ENCODE data around the gene CD74. TPM values are rescaled to one million over a fixed set of nuclear protein-coding genes. Genes with fewer than 3 reads are reported as not detected.
A peak's percentile ranks its signal among the peaks of the same experiment; 100 is the strongest.

CD74 gene
- polyA plus RNA-seq, 2 of the 4 experiments (the other 2 are of a cell fraction): not detected

- no peak for TF ChIP-seq E2F6 (IDR thresholded peaks at IDR 0.05; ENCODE audit: borderline replicate concordance, low read depth)
- no peak for TF ChIP-seq ZNF302 (CRISPR knock-in tag; IDR thresholded peaks at IDR 0.05)
- TF ChIP-seq NR3C1 (IDR thresholded peaks at IDR 0.05): no peak
- no peak for TF ChIP-seq FOSB (CRISPR knock-in tag; IDR thresholded peaks at IDR 0.05)
- no peak for TF ChIP-seq HES2 (IDR thresholded peaks at IDR 0.05)
- TF ChIP-seq KDM5A (IDR thresholded peaks at IDR 0.05): no peak
Measured at GRCh38 chr5:150447188-150447587, 34.5 kb upstream of the CD74 start (continued).

DNA sequence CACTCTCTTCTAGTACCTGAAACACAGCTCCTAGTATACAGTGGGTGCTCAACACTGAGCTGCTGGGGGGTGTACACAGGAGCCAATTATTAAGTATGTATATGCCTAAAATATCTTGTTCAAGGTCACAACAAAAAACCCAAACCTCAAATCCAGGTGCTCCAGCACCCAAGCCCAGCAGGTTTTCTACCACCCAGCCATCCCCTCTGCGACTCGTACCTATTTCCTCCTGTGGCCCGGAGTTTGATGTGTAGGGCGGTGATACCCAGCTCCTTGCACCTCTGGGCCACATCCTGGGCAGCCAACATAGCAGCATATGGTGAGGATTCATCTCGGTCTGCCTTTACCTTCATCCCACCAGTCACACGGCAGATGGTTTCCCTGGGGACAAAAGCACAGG lies 33.9 kb upstream of the CD74 start:
- DNase-seq (ENCODE audit: low read depth in 1 of 2, low spot score in 1 of 2): no peak
- peaks cover 5% of the 10 kb centered on the region; the same call in 2 of the 3 replicates for H3K9me3 ChIP-seq
- H3K4me3 ChIP-seq: peak overlapping the region; percentile 2; the same call in 1 of the 3 replicates
- H3K4me2 ChIP-seq: peak overlapping the region; percentile 98
- H3K4me1 ChIP-seq: peaks cover 37% of the 10 kb centered on the region
- no peak for ATAC-seq
- ChIA-PET POLR2A (no interaction called here), CTCF (interaction anchor here (1.2 to 1.5 kb wide), 4 partner anchors 11 to 26 kb away, joined by 3 to 5 read pairs (median 3); no protein-coding TSS in a partner anchor)
- 92% methylated on average over 6 of the region's 6 CpGs for WGBS (ENCODE audit: missing lambda C conversion rate)
- peak overlapping the region in 1 of 2 experiments; percentile 1; a peak in 1 of 6 replicates for H3K27ac ChIP-seq
- TF ChIP-seq ZNF302 (CRISPR knock-in tag; IDR thresholded peaks at IDR 0.05) (no peak), JUN (IDR thresholded peaks at IDR 0.05) (0 out of 5 replicates have a peak, but pooled peaks of 1 of the 2 experiments have one; percentile 30)
- no peak for FAIRE-seq

DNA sequence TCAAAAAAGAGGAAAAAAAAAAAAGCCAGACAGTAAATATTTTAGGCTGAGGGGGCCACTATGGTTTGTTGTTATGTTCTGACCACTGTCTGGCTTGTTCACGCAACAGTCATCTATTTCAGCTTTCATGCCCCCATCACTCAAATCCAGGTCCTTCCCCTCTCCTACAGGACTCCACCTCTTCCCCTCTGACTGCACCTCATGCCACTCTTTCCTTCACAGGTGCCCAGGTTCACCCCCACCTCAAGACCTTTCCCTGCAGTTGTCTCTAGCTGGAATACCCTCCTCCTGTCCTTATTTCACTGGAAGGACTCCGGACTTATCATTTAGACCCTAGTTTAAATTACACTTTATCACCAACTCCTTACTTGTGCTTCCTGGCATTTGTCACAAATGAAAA lies 33.4 kb upstream of the CD74 start:
- H3K9me3 ChIP-seq: peaks cover 5% of the 10 kb centered on the region; the same call in 2 of the 3 replicates
- no peak overlapping the region for H3K27ac ChIP-seq
- H3K4me3 ChIP-seq: peak overlapping the region; percentile 2; the same call in 1 of the 3 replicates
- no peak for ATAC-seq
- CTCF ChIA-PET: interaction anchor here (1.2 to 1.5 kb wide), 4 partner anchors 11 to 26 kb away, joined by 3 to 5 read pairs (median 3); no protein-coding TSS in a partner anchor
- FAIRE-seq: no peak
- H3K4me1 ChIP-seq: peaks cover 37% of the 10 kb centered on the region
- DNase-seq (ENCODE audit: low read depth in 1 of 2, low spot score in 1 of 2): no peak
- peak overlapping the region; percentile 98 for H3K4me2 ChIP-seq
- POLR2A ChIA-PET: no interaction called here
- WGBS (ENCODE audit: missing lambda C conversion rate): 92% methylated on average over 2 of the region's 2 CpGs
- TF ChIP-seq EHMT2 (IDR thresholded peaks at IDR 0.05; ENCODE audit: low read depth) (no peak), MYC (IDR thresholded peaks at IDR 0.05; ENCODE audit: borderline replicate concordance, low read length) (no peak), FOSB (CRISPR knock-in tag; IDR thresholded peaks at IDR 0.05) (peak; percentile 44; the same call in 1 of the 2 replicates), ZC3H11A (IDR thresholded peaks at IDR 0.05) (no peak), FOXS1 (CRISPR knock-in tag; IDR thresholded peaks at IDR 0.05) (no peak), E2F6 (IDR thresholded peaks at IDR 0.05; ENCODE audit: borderline replicate concordance, low read depth) (no peak), POLR2A (IDR thresholded peaks at IDR 0.05; ENCODE audit: low read length) (no peak), CEBPB (IDR thresholded peaks at IDR 0.05) (no peak), TP53 (CRISPR knock-in tag; IDR thresholded peaks at IDR 0.05) (0 out of 2 replicates have a peak, but pooled peaks have one; percentile 23), TFCP2L1 (CRISPR knock-in tag; IDR thresholded peaks at IDR 0.05) (peak; percentile 72; the same call in 1 of the 2 replicates), CBX8 (IDR thresholded peaks at IDR 0.05) (no peak), EHF (CRISPR knock-in tag; IDR thresholded peaks at IDR 0.05) (no peak), NPAS2 (CRISPR knock-in tag; IDR thresholded peaks at IDR 0.05; ENCODE audit: borderline replicate concordance) (no peak), BHLHE40 (IDR thresholded peaks at IDR 0.05; ENCODE audit: low read depth, low read length) (no peak), ZFP36 (IDR thresholded peaks at IDR 0.05; ENCODE audit: borderline replicate concordance, partially characterized antibody) (no peak)
- TF ChIP-seq, protein P1, sequence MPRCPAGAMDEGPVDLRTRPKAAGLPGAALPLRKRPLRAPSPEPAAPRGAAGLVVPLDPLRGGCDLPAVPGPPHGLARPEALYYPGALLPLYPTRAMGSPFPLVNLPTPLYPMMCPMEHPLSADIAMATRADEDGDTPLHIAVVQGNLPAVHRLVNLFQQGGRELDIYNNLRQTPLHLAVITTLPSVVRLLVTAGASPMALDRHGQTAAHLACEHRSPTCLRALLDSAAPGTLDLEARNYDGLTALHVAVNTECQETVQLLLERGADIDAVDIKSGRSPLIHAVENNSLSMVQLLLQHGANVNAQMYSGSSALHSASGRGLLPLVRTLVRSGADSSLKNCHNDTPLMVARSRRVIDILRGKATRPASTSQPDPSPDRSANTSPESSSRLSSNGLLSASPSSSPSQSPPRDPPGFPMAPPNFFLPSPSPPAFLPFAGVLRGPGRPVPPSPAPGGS (IDR thresholded peaks at IDR 0.05): no peak

Measured in A549 (cell line).